ENCODE measurements around the gene EBF3.

EBF3 gene

GRCh38 chr10:129866894-129867293 is 97.2 kb downstream of the EBF3 start:
- H3K4me3 ChIP-seq = no peak overlapping the region
- peaks cover 85% of the 10 kb centered on the region for H3K36me3 ChIP-seq (ENCODE audit: insufficient read depth, low read length)
- no peak overlapping the region for H3K9ac ChIP-seq (ENCODE audit: insufficient read length)
- TF ChIP-seq EZH2 (IDR thresholded peaks at IDR 0.05) (no peak), POLR2AphosphoS5 (IDR thresholded peaks at IDR 0.05; ENCODE audit: borderline replicate concordance, low read depth, low read length) (no peak), FOXP2 (optimal IDR thresholded peaks at IDR 0.05; ENCODE audit: control extremely low read depth, extremely low read length, insufficient read depth) (no peak)
- DNase-seq (ENCODE audit: low read depth, low spot score) = no peak
- no peak overlapping the region for H3K27ac ChIP-seq
- H3K9me3 ChIP-seq (ENCODE audit: low read depth, low read length) = no peaks in the 10 kb centered on the region

- no peak overlapping the region for H3K27ac ChIP-seq
- H3K9me3 ChIP-seq (ENCODE audit: low read depth, low read length) = no peaks in the 10 kb centered on the region
- H3K36me3 ChIP-seq (ENCODE audit: insufficient read depth, low read length) = peaks cover 85% of the 10 kb centered on the region
- no peak for DNase-seq (ENCODE audit: low read depth, low spot score)
- H3K4me3 ChIP-seq = no peak overlapping the region
- H3K9ac ChIP-seq (ENCODE audit: insufficient read length) = no peak overlapping the region
- no peak for TF ChIP-seq FOXP2 (optimal IDR thresholded peaks at IDR 0.05; ENCODE audit: control extremely low read depth, extremely low read length, insufficient read depth)
Observed at GRCh38 chr10:129865960-129866359, 98.1 kb downstream of the EBF3 start.

GRCh38 chr10:129865413-129865812 is 98.7 kb downstream of the EBF3 start:
- Histone ChIP-seq H3K9me3 (ENCODE audit: low read depth, low read length) (no peaks in the 10 kb centered on the region), H3K4me3 (no peak overlapping the region), H3K9ac (ENCODE audit: insufficient read length) (no peak overlapping the region), H3K36me3 (ENCODE audit: insufficient read depth, low read length) (peaks cover 85% of the 10 kb centered on the region), H3K27ac (no peak overlapping the region)
- DNase-seq (ENCODE audit: low read depth, low spot score) = no peak
- no peak for TF ChIP-seq EZH2 (IDR thresholded peaks at IDR 0.05)
- TF ChIP-seq FOXP2 (optimal IDR thresholded peaks at IDR 0.05; ENCODE audit: control extremely low read depth, extremely low read length, insufficient read depth) = no peak
- TF ChIP-seq POLR2AphosphoS5 (IDR thresholded peaks at IDR 0.05; ENCODE audit: borderline replicate concordance, low read depth, low read length) = no peak

- Histone ChIP-seq H3K27ac (no peak overlapping the region), H3K9ac (ENCODE audit: insufficient read length) (no peak overlapping the region), H3K4me3 (no peak overlapping the region), H3K36me3 (ENCODE audit: insufficient read depth, low read length) (peaks cover 87% of the 10 kb centered on the region), H3K9me3 (ENCODE audit: low read depth, low read length) (no peaks in the 10 kb centered on the region)
- DNase-seq (ENCODE audit: low read depth, low spot score) = no peak
- TF ChIP-seq EZH2 (IDR thresholded peaks at IDR 0.05) (no peak), FOXP2 (optimal IDR thresholded peaks at IDR 0.05; ENCODE audit: control extremely low read depth, extremely low read length, insufficient read depth) (no peak), POLR2AphosphoS5 (IDR thresholded peaks at IDR 0.05; ENCODE audit: borderline replicate concordance, low read depth, low read length) (no peak)
Observed at GRCh38 chr10:129864601-129865126, 99.4 kb downstream of the EBF3 start.

- no peak for TF ChIP-seq FOXP2 (optimal IDR thresholded peaks at IDR 0.05; ENCODE audit: control extremely low read depth, extremely low read length, insufficient read depth)
- no peak for TF ChIP-seq EZH2 (IDR thresholded peaks at IDR 0.05)
- TF ChIP-seq POLR2AphosphoS5 (IDR thresholded peaks at IDR 0.05; ENCODE audit: borderline replicate concordance, low read depth, low read length) = no peak
- no peak overlapping the region for H3K4me3 ChIP-seq
- H3K36me3 ChIP-seq (ENCODE audit: insufficient read depth, low read length) = peaks cover 84% of the 10 kb centered on the region
- H3K9me3 ChIP-seq (ENCODE audit: low read depth, low read length) = no peaks in the 10 kb centered on the region
- no peak for DNase-seq (ENCODE audit: low read depth, low spot score)
- H3K9ac ChIP-seq (ENCODE audit: insufficient read length) = no peak overlapping the region
- no peak overlapping the region for H3K27ac ChIP-seq
Observed at GRCh38 chr10:129864082-129864481, 100.0 kb downstream of the EBF3 start.

- H3K36me3 ChIP-seq (ENCODE audit: insufficient read depth, low read length) = peaks cover 89% of the 10 kb centered on the region
- no peak for TF ChIP-seq FOXP2 (optimal IDR thresholded peaks at IDR 0.05; ENCODE audit: control extremely low read depth, extremely low read length, insufficient read depth)
- no peak for TF ChIP-seq EZH2 (IDR thresholded peaks at IDR 0.05)
- no peak for TF ChIP-seq POLR2AphosphoS5 (IDR thresholded peaks at IDR 0.05; ENCODE audit: borderline replicate concordance, low read depth, low read length)
- H3K9ac ChIP-seq (ENCODE audit: insufficient read length) = no peak overlapping the region
- no peak for DNase-seq (ENCODE audit: low read depth, low spot score)
- H3K9me3 ChIP-seq (ENCODE audit: low read depth, low read length) = no peaks in the 10 kb centered on the region
- H3K4me3 ChIP-seq = no peak overlapping the region
- no peak overlapping the region for H3K27ac ChIP-seq
Observed at GRCh38 chr10:129863201-129863663, 100.8 kb downstream of the EBF3 start.

GRCh38 chr10:129861776-129862531 is 102.1 kb downstream of the EBF3 start:
- peaks cover 89% of the 10 kb centered on the region for H3K36me3 ChIP-seq (ENCODE audit: insufficient read depth, low read length)
- no peaks in the 10 kb centered on the region for H3K9me3 ChIP-seq (ENCODE audit: low read depth, low read length)
- H3K9ac ChIP-seq (ENCODE audit: insufficient read length) = no peak overlapping the region
- TF ChIP-seq FOXP2 (optimal IDR thresholded peaks at IDR 0.05; ENCODE audit: control extremely low read depth, extremely low read length, insufficient read depth) (no peak), EZH2 (IDR thresholded peaks at IDR 0.05) (no peak), POLR2AphosphoS5 (IDR thresholded peaks at IDR 0.05; ENCODE audit: borderline replicate concordance, low read depth, low read length) (no peak)
- H3K4me3 ChIP-seq = no peak overlapping the region
- no peak overlapping the region for H3K27ac ChIP-seq
- no peak for DNase-seq (ENCODE audit: low read depth, low spot score)

- Histone ChIP-seq H3K4me3 (no peak overlapping the region), H3K36me3 (ENCODE audit: insufficient read depth, low read length) (peaks cover 85% of the 10 kb centered on the region), H3K27ac (no peak overlapping the region), H3K9ac (ENCODE audit: insufficient read length) (no peak overlapping the region), H3K9me3 (ENCODE audit: low read depth, low read length) (no peaks in the 10 kb centered on the region)
- TF ChIP-seq POLR2AphosphoS5 (IDR thresholded peaks at IDR 0.05; ENCODE audit: borderline replicate concordance, low read depth, low read length) (no peak), FOXP2 (optimal IDR thresholded peaks at IDR 0.05; ENCODE audit: control extremely low read depth, extremely low read length, insufficient read depth) (no peak), EZH2 (IDR thresholded peaks at IDR 0.05) (no peak)
- no peak for DNase-seq (ENCODE audit: low read depth, low spot score)
Observed at GRCh38 chr10:129860396-129860795, 103.7 kb downstream of the EBF3 start.
